Mesendoderm (in vitro differentiated cells): Measurements from ENCODE around the gene RGPD5.
"Not testable (repeated sequence)": the region's sequence is repeated elsewhere in the genome, so short reads cannot be mapped to it uniquely, and the experiment has no call there.

Source experiments
- DNase-seq: peaks from one replicate; pipeline ENCODE4 v3.0.0; 2013
- H2AK5ac ChIP-seq: 2 replicates; pipeline ENCODE4 v1.6.1; 2013; ENCODE audit warnings: low read length, inconsistent platforms
- H2BK120ac ChIP-seq: 2 replicates; pipeline ENCODE4 v1.6.1; 2013; ENCODE audit warnings: low read depth, mild to moderate bottlenecking, low read length, moderate library complexity, mixed read lengths
- H2BK15ac ChIP-seq: replicated peaks from 2 replicates; pipeline ENCODE4 v1.6.1; 2013; ENCODE audit warnings: low read depth, mild to moderate bottlenecking, moderate library complexity
- H2BK5ac ChIP-seq: 2 replicates; pipeline ENCODE4 v1.6.1; 2013; ENCODE audit warnings: low read length, inconsistent platforms
- H3K18ac ChIP-seq: 2 replicates; pipeline ENCODE4 v1.6.1; 2013; ENCODE audit warnings: mild to moderate bottlenecking, low read length, mixed read lengths
- H3K23ac ChIP-seq: one replicate; pipeline ENCODE4 v1.6.1; 2013; ENCODE audit warnings: low read length
- H3K27ac ChIP-seq: 2 replicates; pipeline ENCODE4 v1.5.1; 2013; ENCODE audit warnings: low read depth, mild to moderate bottlenecking, inconsistent platforms, low read length, moderate library complexity
- H3K27me3 ChIP-seq: 2 replicates; pipeline ENCODE4 v1.6.1; 2013; ENCODE audit warnings: low read length, control low read depth, mild to moderate bottlenecking, inconsistent platforms; ENCODE audit not compliant: insufficient read depth, poor library complexity
- H3K36me3 ChIP-seq: 2 replicates; pipeline ENCODE4 v1.6.1; 2013; ENCODE audit warnings: low read length, inconsistent platforms; ENCODE audit not compliant: control insufficient read depth, insufficient read depth
- H3K4ac ChIP-seq: one replicate; pipeline ENCODE4 v1.6.1; 2013; ENCODE audit warnings: low read depth, mild to moderate bottlenecking, low read length, moderate library complexity
- H3K4me1 ChIP-seq: 2 replicates; pipeline ENCODE4 v1.6.1; 2013; ENCODE audit warnings: low read depth, low read length, inconsistent platforms; ENCODE audit not compliant: control insufficient read depth
- H3K4me2 ChIP-seq: 2 replicates; pipeline ENCODE4 v1.6.1; 2013; ENCODE audit warnings: low read length
- H3K4me3 ChIP-seq: 2 replicates; pipeline ENCODE4 v1.5.1; 2013; ENCODE audit warnings: mild to moderate bottlenecking, low read length
- H3K56ac ChIP-seq: one replicate; pipeline ENCODE4 v1.6.1; 2013; ENCODE audit warnings: low read length
- H3K79me1 ChIP-seq: 2 replicates; pipeline ENCODE4 v1.6.1; 2013; ENCODE audit warnings: low read length, inconsistent platforms
- H3K79me2 ChIP-seq: 2 replicates; pipeline ENCODE4 v1.6.1; 2013; ENCODE audit warnings: mild to moderate bottlenecking, low read length; ENCODE audit not compliant: control insufficient read depth, insufficient read depth
- H3K9ac ChIP-seq: 2 replicates; pipeline ENCODE4 v1.6.1; 2013; ENCODE audit warnings: low read length, inconsistent platforms
- H4K5ac ChIP-seq: one replicate; pipeline ENCODE4 v1.6.1; 2013; ENCODE audit warnings: low read length
- H4K8ac ChIP-seq: one replicate; pipeline ENCODE4 v1.6.1; 2013; ENCODE audit warnings: low read depth, mild to moderate bottlenecking, control low read depth, low read length, moderate library complexity
- whole genome bisulfite sequencing: extraction: QIAGEN DNeasy Blood & Tissue Kit; methylation state at CpG from one replicate; pipeline ENCODE4 v1.1.7; 2013; ENCODE audit warnings: low lambda C conversion rate, missing lambda C conversion rate; ENCODE audit not compliant: insufficient coverage; ENCODE audit errors: extremely low coverage; 5-methylcytosine and 5-hydroxymethylcytosine counted together

The RGPD5 gene

DNA sequence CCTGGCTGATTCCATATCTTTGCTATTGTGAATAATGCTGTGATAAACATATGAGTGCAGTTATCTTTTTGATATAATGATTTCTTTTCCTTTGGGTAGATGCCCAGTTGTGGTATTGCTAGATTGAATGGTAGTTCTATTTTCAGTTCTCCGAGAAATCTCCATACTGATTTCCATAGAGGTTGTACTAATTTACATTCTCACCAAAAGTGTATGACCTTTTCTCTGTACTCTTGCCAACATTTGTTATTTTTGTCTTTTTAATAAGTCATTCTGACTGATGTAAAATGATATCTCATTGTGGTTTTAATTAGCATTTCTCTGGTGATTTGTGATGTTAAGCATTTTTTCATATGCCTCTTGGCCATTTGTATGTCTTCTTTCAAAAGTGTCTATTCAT lies 88.0 kb downstream of the RGPD5 start:
- not testable (repeated sequence) for H3K4me2 ChIP-seq, H2BK120ac ChIP-seq, H2BK5ac ChIP-seq, H3K27ac ChIP-seq, H3K56ac ChIP-seq, H3K36me3 ChIP-seq, DNase-seq, H4K5ac ChIP-seq, H2BK15ac ChIP-seq, H3K79me2 ChIP-seq, H3K27me3 ChIP-seq, H3K9ac ChIP-seq, H3K18ac ChIP-seq, H3K4me1 ChIP-seq, H3K79me1 ChIP-seq, H3K23ac ChIP-seq, H3K4ac ChIP-seq, H3K4me3 ChIP-seq, H4K8ac ChIP-seq, H2AK5ac ChIP-seq
- WGBS: no CpG with 5 or more reads among the region's 1 CpG

- not testable (repeated sequence) for H3K18ac ChIP-seq, H4K8ac ChIP-seq, H2AK5ac ChIP-seq, H3K56ac ChIP-seq, H3K4me3 ChIP-seq, H3K4me1 ChIP-seq, H2BK120ac ChIP-seq, H3K36me3 ChIP-seq, H3K4ac ChIP-seq, H3K4me2 ChIP-seq, H3K79me2 ChIP-seq, DNase-seq, H3K23ac ChIP-seq, H4K5ac ChIP-seq, H3K79me1 ChIP-seq, H2BK5ac ChIP-seq, H2BK15ac ChIP-seq, H3K27me3 ChIP-seq, H3K9ac ChIP-seq, H3K27ac ChIP-seq
- no CpG with 5 or more reads among the region's 4 CpGs for WGBS
These were observed 94.3 kb downstream of the RGPD5 start for GRCh38 chr2:109888414-109888813.

GRCh38 chr2:109889909-109890308 lies 95.8 kb downstream of the RGPD5 start:
- not testable (repeated sequence) for H3K4me2 ChIP-seq, H3K56ac ChIP-seq, H4K8ac ChIP-seq, H3K4me3 ChIP-seq, H3K18ac ChIP-seq, H3K36me3 ChIP-seq, H2BK5ac ChIP-seq, H4K5ac ChIP-seq, H3K4me1 ChIP-seq, DNase-seq, H2AK5ac ChIP-seq, H3K79me2 ChIP-seq, H3K23ac ChIP-seq, H3K4ac ChIP-seq, H3K79me1 ChIP-seq, H3K27me3 ChIP-seq, H3K27ac ChIP-seq, H2BK120ac ChIP-seq, H3K9ac ChIP-seq, H2BK15ac ChIP-seq
- WGBS: no CpG with 5 or more reads among the region's 4 CpGs

DNA sequence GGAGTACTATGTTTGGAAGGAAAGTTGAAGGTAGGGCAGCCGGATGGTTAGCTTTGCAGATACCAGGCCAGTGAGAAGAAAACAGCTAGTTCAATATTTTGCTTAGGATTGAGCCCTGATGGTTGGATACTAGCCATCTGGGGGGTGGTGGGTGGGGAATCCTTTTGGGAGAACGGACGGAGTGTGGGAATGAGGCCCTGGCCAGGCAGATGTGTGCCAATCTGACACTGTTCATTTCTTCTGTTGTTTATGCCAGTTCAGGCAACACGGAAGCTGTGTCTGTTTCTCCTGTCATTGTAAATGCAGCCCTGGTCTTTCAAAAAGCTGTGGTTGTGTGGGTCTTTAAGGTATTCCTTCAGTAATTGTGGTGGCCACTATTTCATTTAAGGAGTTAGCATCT lies 96.9 kb downstream of the RGPD5 start:
- not testable (repeated sequence) for H3K27ac ChIP-seq, H3K4ac ChIP-seq, H3K23ac ChIP-seq, H2AK5ac ChIP-seq, H3K79me2 ChIP-seq, H3K4me2 ChIP-seq, H3K4me1 ChIP-seq, H2BK5ac ChIP-seq, H4K5ac ChIP-seq, H3K36me3 ChIP-seq, H3K79me1 ChIP-seq, H3K27me3 ChIP-seq, H2BK15ac ChIP-seq, H3K18ac ChIP-seq, H3K9ac ChIP-seq, DNase-seq, H2BK120ac ChIP-seq, H4K8ac ChIP-seq, H3K56ac ChIP-seq, H3K4me3 ChIP-seq
- WGBS: no CpG with 5 or more reads among the region's 4 CpGs

DNA sequence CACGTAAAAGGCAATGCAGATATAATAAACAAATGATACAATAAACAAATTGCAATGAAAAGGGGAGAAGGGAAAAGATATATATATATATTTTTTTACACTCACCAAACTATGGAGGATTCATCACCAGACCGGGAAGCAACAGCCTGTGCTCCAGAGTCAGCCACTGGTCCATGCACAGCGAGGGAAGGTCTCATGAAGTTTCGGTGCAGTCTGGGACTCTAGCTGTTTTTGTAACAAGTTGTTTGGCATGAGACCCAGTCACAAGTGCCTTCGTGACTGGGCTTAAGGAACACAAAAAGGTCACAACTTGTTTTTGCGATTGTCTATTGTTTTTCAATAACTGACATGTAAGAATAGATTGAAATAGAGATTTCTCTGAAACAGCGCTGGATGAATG lies 99.6 kb downstream of the RGPD5 start:
- not testable (repeated sequence) for H3K79me1 ChIP-seq, H3K27ac ChIP-seq, H3K4ac ChIP-seq, H3K4me1 ChIP-seq, H3K18ac ChIP-seq, H3K27me3 ChIP-seq, H2BK5ac ChIP-seq, H3K36me3 ChIP-seq, H4K5ac ChIP-seq, H3K23ac ChIP-seq, H2AK5ac ChIP-seq, H2BK120ac ChIP-seq, H2BK15ac ChIP-seq, H3K9ac ChIP-seq, H3K79me2 ChIP-seq, H3K56ac ChIP-seq, H3K4me2 ChIP-seq, DNase-seq, H4K8ac ChIP-seq, H3K4me3 ChIP-seq
- WGBS: no CpG with 5 or more reads among the region's 7 CpGs

- H3K9ac ChIP-seq, H2BK15ac ChIP-seq, H2AK5ac ChIP-seq, H3K79me2 ChIP-seq, DNase-seq, H3K4ac ChIP-seq, H3K27ac ChIP-seq, H3K4me1 ChIP-seq, H3K27me3 ChIP-seq, H4K5ac ChIP-seq, H3K79me1 ChIP-seq, H3K36me3 ChIP-seq, H4K8ac ChIP-seq, H3K56ac ChIP-seq, H3K23ac ChIP-seq, H3K4me3 ChIP-seq, H3K18ac ChIP-seq, H2BK120ac ChIP-seq, H2BK5ac ChIP-seq, H3K4me2 ChIP-seq: not testable (repeated sequence)
- WGBS: no CpG with 5 or more reads among the region's 6 CpGs
These were observed 100.0 kb downstream of the RGPD5 start for GRCh38 chr2:109894141-109894540.
